GM19395 (cell line): ENCODE data around the gene TRIP6.
"Not testable (repeated sequence)": the region's sequence is repeated elsewhere in the genome, so short reads cannot be mapped to it uniquely, and the experiment has no call there.

Source experiments
- ATAC-seq: cut with Tn5 transposase; IDR thresholded peaks from one replicate; pipeline ENCODE4 v1.9.1; 2021; ENCODE audit warnings: mild to moderate bottlenecking, moderate library complexity; ENCODE audit not compliant: unreplicated experiment

TRIP6 gene

GRCh38 chr7:100910443-100910842 is 43.3 kb downstream of the TRIP6 start:
- not testable (repeated sequence) for ATAC-seq

GRCh38 chr7:100911484-100911883 is 44.3 kb downstream of the TRIP6 start:
- no peak for ATAC-seq

- ATAC-seq = no peak
These were observed 47.2 kb downstream of the TRIP6 start for GRCh38 chr7:100914208-100914878.

- ATAC-seq = no peak
These were observed 47.8 kb downstream of the TRIP6 start for GRCh38 chr7:100914879-100915447.

- ATAC-seq = not testable (repeated sequence)
These were observed 52.1 kb downstream of the TRIP6 start for GRCh38 chr7:100919335-100919734.

GRCh38 chr7:100919779-100920437 is 52.7 kb downstream of the TRIP6 start:
- not testable (repeated sequence) for ATAC-seq

- ATAC-seq = no peak
These were observed 53.9 kb downstream of the TRIP6 start for GRCh38 chr7:100921039-100921438.
